ENCODE measurements around the gene SERTM1. TPM values are rescaled to one million over a fixed set of nuclear protein-coding genes. Genes with fewer than 3 reads are reported as not detected.
A peak's percentile ranks its signal among the peaks of the same experiment; 100 is the strongest.

SERTM1 gene
- total RNA-seq, result 1 to 10 TPM in 1 of 2 donors, under 1 TPM in 1; 0.67 to 2.4 TPM
- polyA plus RNA-seq (ENCODE audit: insufficient read length in 6 of 6), result 10 to 100 TPM in 1 of 6 donors, 1 to 10 TPM in 5; 6.4 to 12.4 (median 7.4) TPM
- long read RNA-seq, donor 1, transcript SERTM1-201 (2 exons, 3,207 nt), result major isoform, 9 of 14 reads
- long read RNA-seq, donor 1, partial matches to known transcripts, result 0 of 14 reads
- long read RNA-seq, donor 1, other reads (novel, unspliced or antisense), result 5 of 14 reads
- long read RNA-seq, donor 2, partial matches to known transcripts, result 0 of 4 reads
- long read RNA-seq, donor 2, other reads (novel, unspliced or antisense), result 0 of 4 reads
- long read RNA-seq, donor 3, partial matches to known transcripts, result 0 of 2 reads
- long read RNA-seq, donor 3, other reads (novel, unspliced or antisense), result 0 of 2 reads
- long read RNA-seq, donor 4, result 0 reads
- long read RNA-seq, donor 5, partial matches to known transcripts, result 0 of 2 reads
- long read RNA-seq, donor 5, other reads (novel, unspliced or antisense), result 0 of 2 reads
- long read RNA-seq, donor 6, transcript SERTM1-201 (2 exons, 3,207 nt), result major isoform, 5 of 5 reads
- long read RNA-seq, donor 6, partial matches to known transcripts, result 0 of 5 reads
- long read RNA-seq, donor 6, other reads (novel, unspliced or antisense), result 0 of 5 reads
- long read RNA-seq, donor 7, partial matches to known transcripts, result 0 of 1 reads
- long read RNA-seq, donor 7, other reads (novel, unspliced or antisense), result 0 of 1 reads
- long read RNA-seq, donor 8, partial matches to known transcripts, result 0 of 2 reads
- long read RNA-seq, donor 8, other reads (novel, unspliced or antisense), result 0 of 2 reads
- long read RNA-seq, donor 9, result 0 reads
- long read RNA-seq, donor 10, result 0 reads
- long read RNA-seq, donor 11, partial matches to known transcripts, result 0 of 3 reads
- long read RNA-seq, donor 11, other reads (novel, unspliced or antisense), result 0 of 3 reads
- long read RNA-seq, donor 12, partial matches to known transcripts, result 0 of 4 reads
- long read RNA-seq, donor 12, other reads (novel, unspliced or antisense), result 0 of 4 reads

GRCh38 chr13:36673838-36674326 lies at the start of gene SERTM1:
Gene SERTM1, plus strand, starts transcription at chr13:36674020. Its CDS starts 21,059 bp downstream, at chr13:36695079.
- DNase-seq (peak in 3 of 4 donors; percentile 23 to 79 (median 51)), ATAC-seq (peak; percentile 84)
- no peak for TF ChIP-seq CTCF (IDR thresholded peaks at IDR 0.05)
- Histone ChIP-seq H3K4me3 (peak within 1 kb of the TSS in 1 of 2 donors; percentile 26), H3K36me3 (no peaks in the 10 kb centered on the region), H3K4me1 (no peaks in the 10 kb centered on the region), H3K27me3 (peaks cover 35 to 52% of the 10 kb centered on the region in 2 donors), H3K27ac (no peak within 1 kb of the TSS), H3K9me3 (no peaks in the 10 kb centered on the region)
- intact Hi-C loops (cut with DNase I), result no loop called here

GRCh38 chr13:36628377-36629056 lies 45.3 kb upstream of the SERTM1 start:
- ATAC-seq, result no peak

GRCh38 chr13:36629057-36629385 lies 44.8 kb upstream of the SERTM1 start:
- Histone ChIP-seq H3K27me3 (no peaks in the 10 kb centered on the region), H3K4me3 (no peak overlapping the region), H3K27ac (no peak overlapping the region), H3K4me1 (no peaks in the 10 kb centered on the region), H3K36me3 (no peaks in the 10 kb centered on the region), H3K9me3 (no peaks in the 10 kb centered on the region)
- TF ChIP-seq CTCF (IDR thresholded peaks at IDR 0.05), result no peak
- DNase-seq (no peak), ATAC-seq (no peak)
- intact Hi-C loops (cut with DNase I), result no loop called here

More at GRCh38 chr13:36628377-36629056, 45.3 kb upstream of the SERTM1 start:
- H3K27ac ChIP-seq, result no peak overlapping the region
- intact Hi-C loops (cut with DNase I), result no loop called here
- no peak for TF ChIP-seq CTCF (IDR thresholded peaks at IDR 0.05)
- DNase-seq, result no peak
- H3K4me3 ChIP-seq, result no peak overlapping the region
- H3K9me3 ChIP-seq, result no peaks in the 10 kb centered on the region
- no peaks in the 10 kb centered on the region for H3K27me3 ChIP-seq
- H3K4me1 ChIP-seq, result no peaks in the 10 kb centered on the region
- H3K36me3 ChIP-seq, result no peaks in the 10 kb centered on the region

- H3K27ac ChIP-seq, result no peak overlapping the region
- H3K4me1 ChIP-seq, result no peaks in the 10 kb centered on the region
- H3K36me3 ChIP-seq, result no peaks in the 10 kb centered on the region
- no peak overlapping the region for H3K4me3 ChIP-seq
- intact Hi-C loops (cut with DNase I), result no loop called here
- no peak for ATAC-seq
- no peaks in the 10 kb centered on the region for H3K9me3 ChIP-seq
- TF ChIP-seq CTCF (IDR thresholded peaks at IDR 0.05), result no peak
- DNase-seq, result no peak
- H3K27me3 ChIP-seq, result no peaks in the 10 kb centered on the region
Observed at GRCh38 chr13:36630181-36630803, 43.5 kb upstream of the SERTM1 start.

Data from left lung (tissue), 14 donors.